ENCODE measurements around the gene ELAVL1. TPM values are rescaled to one million over a fixed set of nuclear protein-coding genes. Genes with fewer than 3 reads are reported as not detected.
A peak's percentile ranks its signal among the peaks of the same experiment; 100 is the strongest.

The ELAVL1 gene
- total and polyA plus RNA-seq, 2 of the 13 experiments (the other 11 are each of a cell fraction or from before 2014, with no cell fraction given): 27.9 to 38.4 TPM

- WGBS (ENCODE audit: low lambda C conversion rate): 96% methylated on average over 9 of the region's 9 CpGs
- H3K27me3 ChIP-seq (ENCODE audit: control insufficient read depth in 1 of 2, insufficient read depth in 2 of 2, low read length in 2 of 2): no peaks in the 10 kb centered on the region
- in situ Hi-C loops (cut with HindIII; ENCODE audit: extremely low pct_ligation_motif_present, low pct_unique_long_range_greater_than_20kb): no loop called here
- H3K4me2 ChIP-seq (ENCODE audit: low read depth, low read length): no peak overlapping the region
- intact Hi-C loops (cut with micrococcal nuclease; ENCODE audit: unreplicated experiment): no loop called here
- H2AFZ ChIP-seq (ENCODE audit: low read length): no peak overlapping the region
- FAIRE-seq: no peak
- no peak for ATAC-seq
- CTCF ChIA-PET (ENCODE audit: low intra/inter-chr PET ratio, low total read pairs): no interaction called here
- BruUV-seq (replicated peaks): no TSS peak
- H3K36me3 ChIP-seq (replicated peaks in 1 of 2; ENCODE audit: control insufficient read depth in 1 of 2, insufficient read depth in 2 of 2, low read length in 2 of 2): peaks cover 17 to 30% of the 10 kb centered on the region in 2 experiments; a peak in 4 of 5 replicates
- POLR2A ChIA-PET: interaction anchor here (1.3 to 5.2 kb wide), 3 partner anchors 8 to 97 kb away, joined by 3 to 57 read pairs (median 34); partner anchors contain the start of genes SNAPC2 and TIMM44
- DNase-seq (ENCODE audit: low spot score): no peak
- H3K4me3 ChIP-seq (replicated peaks in 1 of 3; ENCODE audit: insufficient read depth in 1 of 3, low read depth in 2 of 3, low read length in 3 of 3): no peak overlapping the region
- no peaks in the 10 kb centered on the region for H3K79me2 ChIP-seq (ENCODE audit: insufficient read depth, low read length)
- no peaks in the 10 kb centered on the region for H3K9me3 ChIP-seq (ENCODE audit: low read length)
- H3K9ac ChIP-seq (ENCODE audit: insufficient read depth, low read depth, low read length): no peak overlapping the region
- no peak overlapping the region for H3K27ac ChIP-seq (ENCODE audit: extremely low read length, insufficient read depth, low read length)
- no peak for TF ChIP-seq ZNF883 (CRISPR knock-in tag; IDR thresholded peaks at IDR 0.05; ENCODE audit: not compliant biosample characterization)
- TF ChIP-seq, protein P1, sequence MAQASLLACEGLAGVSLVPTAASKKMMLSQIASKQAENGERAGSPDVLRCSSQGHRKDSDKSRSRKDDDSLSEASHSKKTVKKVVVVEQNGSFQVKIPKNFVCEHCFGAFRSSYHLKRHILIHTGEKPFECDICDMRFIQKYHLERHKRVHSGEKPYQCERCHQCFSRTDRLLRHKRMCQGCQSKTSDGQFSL (CRISPR knock-in tag; IDR thresholded peaks at IDR 0.05): no peak
- no peaks in the 10 kb centered on the region for H4K20me1 ChIP-seq (ENCODE audit: insufficient read depth, low read length)
- no peaks in the 10 kb centered on the region for H3K4me1 ChIP-seq (ENCODE audit: insufficient read depth, low read length)
Measured at GRCh38 chr19:7928334-7928706, 77.1 kb downstream of the ELAVL1 start.

GRCh38 chr19:7927605-7928333 is 77.7 kb downstream of the ELAVL1 start:
- no peak for FAIRE-seq
- in situ Hi-C loops (cut with HindIII; ENCODE audit: extremely low pct_ligation_motif_present, low pct_unique_long_range_greater_than_20kb) (no loop called here), intact Hi-C loops (cut with micrococcal nuclease; ENCODE audit: unreplicated experiment) (no loop called here)
- no peak overlapping the region for H3K9ac ChIP-seq (ENCODE audit: insufficient read depth, low read depth, low read length)
- no peak overlapping the region for H2AFZ ChIP-seq (ENCODE audit: low read length)
- 0 out of 4 replicates have a peak, but pooled peaks of 1 of the 2 experiments have one; percentile 29 for TF ChIP-seq POLR2A (IDR thresholded peaks at IDR 0.05; ENCODE audit: insufficient read depth in 1 of 2, low read depth in 2 of 2, low read length in 2 of 2)
- peak; percentile 31; the same call in 1 of the 2 replicates for TF ChIP-seq POLR2G (IDR thresholded peaks at IDR 0.05; ENCODE audit: low read depth, low read length)
- TF ChIP-seq RBFOX2 (IDR thresholded peaks at IDR 0.05; ENCODE audit: low read depth, low read length): peak; percentile 72
- no peak for TF ChIP-seq HDAC6 (IDR thresholded peaks at IDR 0.05; ENCODE audit: low read depth, low read length)
- 0 out of 2 replicates have a peak, but pooled peaks have one; percentile 55 for TF ChIP-seq HNRNPL (IDR thresholded peaks at IDR 0.05; ENCODE audit: low read depth, low read length)
- peak; percentile 83 for TF ChIP-seq AGO2 (optimal IDR thresholded peaks at IDR 0.05; ENCODE audit: low read depth, low read length)
- TF ChIP-seq ZNF496 (CRISPR knock-in tag; IDR thresholded peaks at IDR 0.05; ENCODE audit: insufficient replicate concordance): no peak
- peak; percentile 9 for TF ChIP-seq RBM22 (optimal IDR thresholded peaks at IDR 0.05; ENCODE audit: low read length)
- TF ChIP-seq AKAP8 (CRISPR knock-in tag; IDR thresholded peaks at IDR 0.05): peak; percentile 16; the same call in 1 of the 2 replicates
- TF ChIP-seq ZNF747 (CRISPR knock-in tag; IDR thresholded peaks at IDR 0.05; ENCODE audit: borderline replicate concordance): no peak
- no peak for TF ChIP-seq KLF11 (CRISPR knock-in tag; IDR thresholded peaks at IDR 0.05)
- no peak for TF ChIP-seq ZNF160 (CRISPR knock-in tag; IDR thresholded peaks at IDR 0.05)
- no peak for TF ChIP-seq NCOA5 (CRISPR knock-in tag; IDR thresholded peaks at IDR 0.05)
- ChIA-PET CTCF (ENCODE audit: low intra/inter-chr PET ratio, low total read pairs) (no interaction called here), POLR2A (interaction anchor here (4.6 to 5.2 kb wide), 2 partner anchors 8 to 16 kb away, joined by 34 to 57 read pairs; partner anchors contain the start of genes SNAPC2 and TIMM44)
- no peak overlapping the region for H3K4me3 ChIP-seq (replicated peaks in 1 of 3; ENCODE audit: insufficient read depth in 1 of 3, low read depth in 2 of 3, low read length in 3 of 3)
- no peak overlapping the region for H3K27ac ChIP-seq (ENCODE audit: extremely low read length, insufficient read depth, low read length)
- H3K4me2 ChIP-seq (ENCODE audit: low read depth, low read length): no peak overlapping the region
- no TSS peak for BruUV-seq (replicated peaks)
- H3K79me2 ChIP-seq (ENCODE audit: insufficient read depth, low read length): no peaks in the 10 kb centered on the region
- no peak for DNase-seq (ENCODE audit: low spot score)
- no peaks in the 10 kb centered on the region for H3K27me3 ChIP-seq (ENCODE audit: control insufficient read depth in 1 of 2, insufficient read depth in 2 of 2, low read length in 2 of 2)
- no peaks in the 10 kb centered on the region for H3K4me1 ChIP-seq (ENCODE audit: insufficient read depth, low read length)
- WGBS (ENCODE audit: low lambda C conversion rate): 97% methylated on average over 17 of the region's 23 CpGs
- H3K9me3 ChIP-seq (ENCODE audit: low read length): no peaks in the 10 kb centered on the region
- H3K36me3 ChIP-seq (replicated peaks in 1 of 2; ENCODE audit: control insufficient read depth in 1 of 2, insufficient read depth in 2 of 2, low read length in 2 of 2): peaks cover 11 to 24% of the 10 kb centered on the region in 2 experiments; a peak in 4 of 5 replicates
- no peak for ATAC-seq
- H4K20me1 ChIP-seq (ENCODE audit: insufficient read depth, low read length): no peaks in the 10 kb centered on the region
